Measurements from ENCODE around the gene PCDH9. TPM values are rescaled to one million over a fixed set of nuclear protein-coding genes. Genes with fewer than 3 reads are reported as not detected.

Gene PCDH9
- total RNA-seq, 1 donor from 2014 or later = 10.4 TPM

- Histone ChIP-seq H3K4me3 (ENCODE audit: insufficient read depth, low read depth, low read length) (no peak overlapping the region), H3K79me2 (ENCODE audit: insufficient read depth, low read length) (no peaks in the 10 kb centered on the region), H3K9ac (ENCODE audit: low read length) (no peak overlapping the region), H3K27ac (ENCODE audit: low read depth, low read length) (no peak overlapping the region), H3K27me3 (ENCODE audit: insufficient read depth, low read length) (no peaks in the 10 kb centered on the region), H3K4me1 (ENCODE audit: insufficient read depth, low read length) (no peaks in the 10 kb centered on the region), H3K9me3 (ENCODE audit: insufficient read depth, low read depth, low read length) (no peaks in the 10 kb centered on the region), H2AFZ (ENCODE audit: low read depth, low read length) (peak overlapping the region; percentile 35), H4K20me1 (ENCODE audit: insufficient read depth, low read length) (no peaks in the 10 kb centered on the region), H3K36me3 (ENCODE audit: insufficient read depth, low read length) (no peaks in the 10 kb centered on the region), H3K4me2 (ENCODE audit: low read length) (peak overlapping the region; percentile 58)
- DNase-seq (ENCODE audit: low read depth) = peak; percentile 64
- no peak for FAIRE-seq
- Mint-ChIP-seq H3K27ac (ENCODE audit: unreplicated experiment) (no peak overlapping the region), H3K4me3 (ENCODE audit: unreplicated experiment) (no peak overlapping the region), H3K36me3 (ENCODE audit: low read depth, unreplicated experiment) (no peaks in the 10 kb centered on the region), H3K4me1 (ENCODE audit: low read depth, unreplicated experiment) (peaks cover 4% of the 10 kb centered on the region), H3K9me3 (ENCODE audit: unreplicated experiment) (no peaks in the 10 kb centered on the region), H3K27me3 (ENCODE audit: low read depth, unreplicated experiment) (no peaks in the 10 kb centered on the region)
- TF ChIP-seq EZH2 (IDR thresholded peaks at IDR 0.05; ENCODE audit: insufficient read depth, low read length) (no peak), CTCF (IDR thresholded peaks at IDR 0.05; ENCODE audit: insufficient read depth, low read depth, low read length) (no peak)
These were observed 530.0 kb downstream of the PCDH9 start for GRCh38 chr13:66700117-66700601.

DNA sequence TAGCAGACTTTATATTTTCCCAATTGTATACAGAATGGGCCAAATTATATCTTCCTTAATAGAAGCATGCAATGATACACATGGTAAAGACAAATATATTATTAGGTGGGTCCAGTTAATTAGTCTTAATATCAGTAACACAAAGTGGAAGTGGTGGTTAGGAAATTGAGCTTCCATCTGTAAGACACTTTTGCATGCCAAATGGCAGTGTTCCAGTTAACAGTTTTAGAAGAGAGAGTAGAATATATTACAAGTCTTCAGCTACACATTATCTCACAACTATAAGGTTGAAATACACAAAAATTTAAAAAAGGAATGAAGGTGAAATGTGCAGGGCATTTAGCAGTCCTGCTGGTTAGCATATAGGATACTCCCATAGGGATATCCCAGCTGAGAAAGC, 536.5 kb downstream of the PCDH9 start:
- FAIRE-seq (no peak), DNase-seq (ENCODE audit: low read depth) (no peak)
- no peaks in the 10 kb centered on the region for H3K4me1 Mint-ChIP-seq (ENCODE audit: low read depth, unreplicated experiment)
- H3K4me3 Mint-ChIP-seq (ENCODE audit: unreplicated experiment) = no peak overlapping the region
- no peaks in the 10 kb centered on the region for H3K9me3 Mint-ChIP-seq (ENCODE audit: unreplicated experiment)
- Histone ChIP-seq H2AFZ (ENCODE audit: low read depth, low read length) (no peak overlapping the region), H3K36me3 (ENCODE audit: insufficient read depth, low read length) (no peaks in the 10 kb centered on the region), H3K4me2 (ENCODE audit: low read length) (no peak overlapping the region), H3K9ac (ENCODE audit: low read length) (no peak overlapping the region), H3K27me3 (ENCODE audit: insufficient read depth, low read length) (no peaks in the 10 kb centered on the region), H4K20me1 (ENCODE audit: insufficient read depth, low read length) (no peaks in the 10 kb centered on the region), H3K9me3 (ENCODE audit: insufficient read depth, low read depth, low read length) (no peaks in the 10 kb centered on the region), H3K79me2 (ENCODE audit: insufficient read depth, low read length) (no peaks in the 10 kb centered on the region), H3K27ac (ENCODE audit: low read depth, low read length) (no peak overlapping the region), H3K4me1 (ENCODE audit: insufficient read depth, low read length) (no peaks in the 10 kb centered on the region), H3K4me3 (ENCODE audit: insufficient read depth, low read depth, low read length) (no peak overlapping the region)
- no peaks in the 10 kb centered on the region for H3K36me3 Mint-ChIP-seq (ENCODE audit: low read depth, unreplicated experiment)
- H3K27ac Mint-ChIP-seq (ENCODE audit: unreplicated experiment) = no peak overlapping the region
- no peaks in the 10 kb centered on the region for H3K27me3 Mint-ChIP-seq (ENCODE audit: low read depth, unreplicated experiment)
- TF ChIP-seq EZH2 (IDR thresholded peaks at IDR 0.05; ENCODE audit: insufficient read depth, low read length) (no peak), CTCF (IDR thresholded peaks at IDR 0.05; ENCODE audit: insufficient read depth, low read depth, low read length) (no peak)

DNA sequence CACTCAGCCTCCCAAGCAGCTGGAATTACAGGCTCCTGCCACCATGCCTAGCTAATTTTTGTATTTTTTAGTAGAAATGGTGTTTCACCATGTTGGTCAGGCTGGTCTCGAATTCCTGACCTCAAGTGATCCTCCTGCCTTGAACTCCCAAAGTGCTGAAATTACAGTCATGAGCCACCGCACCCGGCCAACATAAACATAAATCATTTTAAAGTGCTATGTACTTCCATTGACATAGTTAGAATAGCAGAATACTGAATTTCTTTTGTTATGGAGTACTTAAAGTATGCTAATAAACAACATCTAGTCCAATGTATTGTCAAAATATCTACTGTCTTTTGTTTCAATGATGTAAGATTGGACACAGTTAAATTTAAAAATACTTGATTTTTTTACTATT, 539.0 kb downstream of the PCDH9 start:
- Mint-ChIP-seq H3K4me3 (ENCODE audit: unreplicated experiment) (no peak overlapping the region), H3K27me3 (ENCODE audit: low read depth, unreplicated experiment) (no peaks in the 10 kb centered on the region), H3K36me3 (ENCODE audit: low read depth, unreplicated experiment) (no peaks in the 10 kb centered on the region), H3K4me1 (ENCODE audit: low read depth, unreplicated experiment) (peaks cover 7% of the 10 kb centered on the region), H3K9me3 (ENCODE audit: unreplicated experiment) (no peaks in the 10 kb centered on the region), H3K27ac (ENCODE audit: unreplicated experiment) (no peak overlapping the region)
- Histone ChIP-seq H3K9ac (ENCODE audit: low read length) (no peak overlapping the region), H3K4me2 (ENCODE audit: low read length) (no peak overlapping the region), H3K27me3 (ENCODE audit: insufficient read depth, low read length) (no peaks in the 10 kb centered on the region), H3K27ac (ENCODE audit: low read depth, low read length) (no peak overlapping the region), H3K79me2 (ENCODE audit: insufficient read depth, low read length) (no peaks in the 10 kb centered on the region), H4K20me1 (ENCODE audit: insufficient read depth, low read length) (no peaks in the 10 kb centered on the region), H2AFZ (ENCODE audit: low read depth, low read length) (no peak overlapping the region), H3K36me3 (ENCODE audit: insufficient read depth, low read length) (no peaks in the 10 kb centered on the region), H3K9me3 (ENCODE audit: insufficient read depth, low read depth, low read length) (no peaks in the 10 kb centered on the region), H3K4me3 (ENCODE audit: insufficient read depth, low read depth, low read length) (no peak overlapping the region), H3K4me1 (ENCODE audit: insufficient read depth, low read length) (no peaks in the 10 kb centered on the region)
- TF ChIP-seq EZH2 (IDR thresholded peaks at IDR 0.05; ENCODE audit: insufficient read depth, low read length) = no peak
- no peak for TF ChIP-seq CTCF (IDR thresholded peaks at IDR 0.05; ENCODE audit: insufficient read depth, low read depth, low read length)
- DNase-seq (ENCODE audit: low read depth) = no peak
- no peak for FAIRE-seq

Data from astrocyte (in vitro differentiated cells and primary cell).